ENCODE results near the gene PPP2R2C.

The PPP2R2C gene

GRCh38 chr4:6478546-6479220 lies 6.3 kb upstream of the PPP2R2C start:
- H3K36me3 Mint-ChIP-seq, result no peaks in the 10 kb centered on the region
- no peak overlapping the region for H3K27ac Mint-ChIP-seq
- H3K4me3 Mint-ChIP-seq, result no peak overlapping the region
- peaks cover 20% of the 10 kb centered on the region for H3K27me3 Mint-ChIP-seq
- H3K9me3 Mint-ChIP-seq (ENCODE audit: low read depth), result no peaks in the 10 kb centered on the region
- no peaks in the 10 kb centered on the region for H3K4me1 Mint-ChIP-seq (ENCODE audit: low read depth)

GRCh38 chr4:6476893-6477292 lies 4.5 kb upstream of the PPP2R2C start:
- peaks cover 17% of the 10 kb centered on the region for H3K27me3 Mint-ChIP-seq
- no peaks in the 10 kb centered on the region for H3K9me3 Mint-ChIP-seq (ENCODE audit: low read depth)
- H3K4me3 Mint-ChIP-seq, result no peak overlapping the region
- no peak overlapping the region for H3K27ac Mint-ChIP-seq
- no peaks in the 10 kb centered on the region for H3K36me3 Mint-ChIP-seq
- peaks cover 3% of the 10 kb centered on the region for H3K4me1 Mint-ChIP-seq (ENCODE audit: low read depth)

DNA sequence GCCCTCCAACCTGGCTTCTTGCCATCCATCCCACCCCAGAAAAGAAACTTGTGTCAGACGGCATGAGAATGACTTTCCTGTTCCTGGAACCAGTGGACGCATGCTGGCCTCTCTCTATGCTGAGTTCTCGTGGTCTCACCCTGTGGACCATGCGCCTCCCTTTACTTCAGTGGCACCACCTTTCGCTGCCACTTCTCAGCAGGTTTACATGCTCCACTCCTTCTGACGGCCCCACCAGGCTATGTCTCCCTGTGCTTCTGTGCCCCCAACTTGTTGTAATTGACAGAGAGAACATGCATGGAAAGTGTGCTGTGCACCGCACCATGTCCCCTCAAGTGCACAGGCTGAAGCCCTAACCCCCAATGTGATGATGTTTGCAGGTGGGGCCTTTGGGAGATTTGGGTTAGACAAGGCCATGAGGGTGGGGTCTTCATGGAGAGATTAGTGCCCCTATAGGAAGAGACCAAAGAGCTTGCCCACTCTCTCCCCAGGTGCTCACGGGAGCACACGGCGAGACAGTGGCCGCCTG lies 3.1 kb upstream of the PPP2R2C start:
- Mint-ChIP-seq H3K4me1 (ENCODE audit: low read depth) (peaks cover 4% of the 10 kb centered on the region), H3K27ac (no peak overlapping the region), H3K4me3 (no peak overlapping the region), H3K9me3 (ENCODE audit: low read depth) (no peaks in the 10 kb centered on the region), H3K27me3 (peaks cover 15% of the 10 kb centered on the region), H3K36me3 (no peaks in the 10 kb centered on the region)

DNA sequence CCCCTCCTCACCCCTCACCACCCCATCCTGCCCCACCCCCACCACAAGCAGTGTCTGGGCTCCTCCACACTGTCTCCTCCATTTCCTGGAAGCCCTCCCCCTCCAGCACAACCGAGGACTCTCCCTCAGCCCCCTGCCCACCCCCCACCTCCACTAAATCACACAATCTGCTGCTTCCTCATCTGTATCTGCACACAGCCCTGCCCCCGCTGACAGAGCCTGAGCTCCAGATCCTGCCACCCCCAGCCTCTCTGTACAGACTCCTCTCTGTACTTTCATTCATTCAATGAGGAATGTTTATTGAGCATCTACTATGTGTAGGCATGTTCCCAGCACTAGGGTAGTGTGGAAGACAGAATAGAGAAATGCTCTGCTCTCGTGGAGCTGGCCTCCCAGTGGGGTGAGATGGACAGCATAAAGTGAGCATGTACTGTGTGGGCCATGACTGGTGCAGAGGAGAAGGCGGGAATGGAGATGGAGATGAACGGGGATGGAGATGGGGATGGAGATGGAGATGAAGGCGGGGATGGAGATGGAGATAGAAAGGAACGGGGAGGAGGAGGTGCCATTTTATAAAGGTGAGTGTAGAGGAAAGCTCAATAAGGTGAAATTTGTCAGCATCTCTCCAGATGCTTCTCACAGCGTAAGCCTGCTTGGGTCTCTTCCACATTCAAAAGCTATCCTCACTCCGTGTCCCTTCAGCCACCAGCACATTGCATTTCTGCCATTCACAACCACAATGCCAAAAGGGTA lies 2.5 kb upstream of the PPP2R2C start:
- no peaks in the 10 kb centered on the region for H3K9me3 Mint-ChIP-seq (ENCODE audit: low read depth)
- H3K36me3 Mint-ChIP-seq, result no peaks in the 10 kb centered on the region
- no peak overlapping the region for H3K4me3 Mint-ChIP-seq
- peaks cover 18% of the 10 kb centered on the region for H3K27me3 Mint-ChIP-seq
- peaks cover 7% of the 10 kb centered on the region for H3K4me1 Mint-ChIP-seq (ENCODE audit: low read depth)
- no peak overlapping the region for H3K27ac Mint-ChIP-seq

GRCh38 chr4:6474053-6474568 lies 1.7 kb upstream of the PPP2R2C start:
- Mint-ChIP-seq H3K27me3 (peaks cover 23% of the 10 kb centered on the region), H3K4me1 (ENCODE audit: low read depth) (peaks cover 7% of the 10 kb centered on the region), H3K27ac (no peak overlapping the region), H3K36me3 (no peaks in the 10 kb centered on the region), H3K4me3 (no peak overlapping the region), H3K9me3 (ENCODE audit: low read depth) (no peaks in the 10 kb centered on the region)

- Mint-ChIP-seq H3K9me3 (ENCODE audit: low read depth) (no peaks in the 10 kb centered on the region), H3K4me1 (ENCODE audit: low read depth) (peaks cover 7% of the 10 kb centered on the region), H3K4me3 (no peak overlapping the region), H3K27me3 (peaks cover 29% of the 10 kb centered on the region), H3K36me3 (no peaks in the 10 kb centered on the region), H3K27ac (no peak overlapping the region)
Measured at GRCh38 chr4:6473264-6474052, 1.0 kb upstream of the PPP2R2C start.

DNA sequence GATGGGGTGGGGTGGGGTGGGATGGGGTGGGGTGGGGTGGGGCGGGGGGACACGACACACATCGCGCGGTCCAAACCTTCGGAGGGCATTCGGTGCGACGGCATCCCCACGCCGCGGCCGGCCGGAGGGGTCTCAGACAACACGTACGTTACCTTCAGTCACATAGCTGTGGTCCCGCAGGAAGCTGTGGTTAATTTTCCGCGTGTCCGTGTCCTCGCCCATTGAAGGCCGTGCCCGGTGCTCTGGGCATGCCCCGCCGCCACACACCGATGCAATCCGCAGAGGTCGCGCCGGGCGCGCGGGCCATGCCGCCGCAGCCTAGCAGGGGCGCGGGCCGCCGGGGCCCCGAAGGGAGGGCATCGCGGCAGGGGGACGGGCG lies 417 bp downstream of the PPP2R2C start:
- Mint-ChIP-seq H3K27me3 (peaks cover 31% of the 10 kb centered on the region), H3K9me3 (ENCODE audit: low read depth) (no peaks in the 10 kb centered on the region), H3K27ac (no peak overlapping the region), H3K36me3 (no peaks in the 10 kb centered on the region), H3K4me3 (no peak overlapping the region), H3K4me1 (ENCODE audit: low read depth) (peaks cover 7% of the 10 kb centered on the region)

- Mint-ChIP-seq H3K4me3 (no peak overlapping the region), H3K36me3 (no peaks in the 10 kb centered on the region), H3K27me3 (peaks cover 32% of the 10 kb centered on the region)
Measured at GRCh38 chr4:6471307-6472007, 957 bp downstream of the PPP2R2C start.

GRCh38 chr4:6470502-6471306 lies 1.7 kb downstream of the PPP2R2C start:
- peak overlapping the region; percentile 69 for H3K4me3 Mint-ChIP-seq

More at GRCh38 chr4:6471307-6472007, 957 bp downstream of the PPP2R2C start:
- no peak overlapping the region for H3K27ac Mint-ChIP-seq
- H3K4me1 Mint-ChIP-seq (ENCODE audit: low read depth), result peaks cover 7% of the 10 kb centered on the region
- H3K9me3 Mint-ChIP-seq (ENCODE audit: low read depth), result no peaks in the 10 kb centered on the region

GRCh38 chr4:6469898-6470501 lies 2.4 kb downstream of the PPP2R2C start:
- Mint-ChIP-seq H3K27ac (no peak overlapping the region), H3K4me1 (ENCODE audit: low read depth) (peaks cover 7% of the 10 kb centered on the region), H3K4me3 (peak overlapping the region; percentile 69), H3K9me3 (ENCODE audit: low read depth) (no peaks in the 10 kb centered on the region), H3K27me3 (peaks cover 28% of the 10 kb centered on the region), H3K36me3 (no peaks in the 10 kb centered on the region)

More at GRCh38 chr4:6470502-6471306, 1.7 kb downstream of the PPP2R2C start:
- H3K36me3 Mint-ChIP-seq, result no peaks in the 10 kb centered on the region
- no peaks in the 10 kb centered on the region for H3K9me3 Mint-ChIP-seq (ENCODE audit: low read depth)
- H3K4me1 Mint-ChIP-seq (ENCODE audit: low read depth), result peaks cover 7% of the 10 kb centered on the region
- H3K27ac Mint-ChIP-seq, result no peak overlapping the region
- H3K27me3 Mint-ChIP-seq, result peaks cover 33% of the 10 kb centered on the region

DNA sequence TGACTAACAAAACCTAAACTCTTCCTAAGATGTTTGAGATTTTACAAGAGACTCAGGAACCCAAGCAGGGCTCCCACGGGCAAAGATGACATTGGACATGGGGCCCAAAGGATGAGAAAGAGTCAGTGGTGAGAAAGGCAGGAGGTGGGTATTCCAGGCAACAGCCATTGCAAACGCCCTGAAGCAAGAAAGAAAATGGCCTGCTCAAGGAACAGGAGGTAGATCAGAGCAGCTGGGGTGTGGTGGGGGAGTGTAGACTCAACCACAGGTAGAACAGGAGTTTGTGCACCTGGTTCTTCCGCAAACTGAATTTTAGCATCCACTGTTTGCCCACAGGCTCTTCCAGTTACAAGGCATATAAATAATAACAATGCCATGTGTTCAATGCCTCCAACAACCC lies 3.3 kb downstream of the PPP2R2C start:
- H3K4me1 Mint-ChIP-seq (ENCODE audit: low read depth), result peaks cover 7% of the 10 kb centered on the region
- H3K36me3 Mint-ChIP-seq, result no peaks in the 10 kb centered on the region
- H3K9me3 Mint-ChIP-seq (ENCODE audit: low read depth), result no peaks in the 10 kb centered on the region
- no peak overlapping the region for H3K4me3 Mint-ChIP-seq
- H3K27ac Mint-ChIP-seq, result no peak overlapping the region
- H3K27me3 Mint-ChIP-seq, result peaks cover 26% of the 10 kb centered on the region

GRCh38 chr4:6468376-6468775 lies 4.0 kb downstream of the PPP2R2C start:
- H3K27ac Mint-ChIP-seq, result no peak overlapping the region
- H3K9me3 Mint-ChIP-seq (ENCODE audit: low read depth), result no peaks in the 10 kb centered on the region
- no peak overlapping the region for H3K4me3 Mint-ChIP-seq
- peaks cover 7% of the 10 kb centered on the region for H3K4me1 Mint-ChIP-seq (ENCODE audit: low read depth)
- no peaks in the 10 kb centered on the region for H3K36me3 Mint-ChIP-seq
- H3K27me3 Mint-ChIP-seq, result peaks cover 26% of the 10 kb centered on the region

- Mint-ChIP-seq H3K27ac (no peak overlapping the region), H3K36me3 (no peaks in the 10 kb centered on the region), H3K9me3 (ENCODE audit: low read depth) (no peaks in the 10 kb centered on the region), H3K27me3 (peaks cover 24% of the 10 kb centered on the region), H3K4me1 (ENCODE audit: low read depth) (peaks cover 4% of the 10 kb centered on the region), H3K4me3 (no peak overlapping the region)
Measured at GRCh38 chr4:6467600-6467999, 4.8 kb downstream of the PPP2R2C start.

Measured in activated naive CD8-positive, alpha-beta T cell (primary cell).